ENCODE measurements around the gene GAGE12C. TPM values are rescaled to one million over a fixed set of nuclear protein-coding genes. Genes with fewer than 3 reads are reported as not detected.

Gene GAGE12C, protein sequence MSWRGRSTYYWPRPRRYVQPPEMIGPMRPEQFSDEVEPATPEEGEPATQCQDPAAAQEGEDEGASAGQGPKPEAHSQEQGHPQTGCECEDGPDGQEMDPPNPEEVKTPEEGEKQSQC
- not detected in 2 replicates for total RNA-seq

DNA sequence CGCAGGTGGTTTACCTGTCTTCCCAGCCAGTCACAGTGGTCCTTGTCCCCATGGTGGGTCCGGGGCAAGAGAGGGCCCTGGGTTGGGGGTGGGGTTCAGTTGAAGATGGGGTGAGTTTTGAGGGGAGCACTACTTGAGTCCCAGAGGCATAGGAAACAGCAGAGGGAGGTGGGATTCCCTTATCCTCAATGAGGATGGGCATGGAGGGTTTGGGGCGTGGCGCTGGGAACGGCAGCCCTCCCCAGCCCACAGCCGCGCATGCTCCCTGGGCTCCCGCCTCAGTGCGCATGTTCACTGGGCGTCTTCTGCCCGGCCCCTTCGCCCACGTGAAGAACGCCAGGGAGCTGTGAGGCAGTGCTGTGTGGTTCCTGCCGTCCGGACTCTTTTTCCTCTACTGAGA, at the start of gene GAGE12C:
TSS of gene GAGE12C (plus strand) at position 301 of the 400 bp plus-strand sequence. CDS start 1,155 bp downstream, outside the sequence.

DNA sequence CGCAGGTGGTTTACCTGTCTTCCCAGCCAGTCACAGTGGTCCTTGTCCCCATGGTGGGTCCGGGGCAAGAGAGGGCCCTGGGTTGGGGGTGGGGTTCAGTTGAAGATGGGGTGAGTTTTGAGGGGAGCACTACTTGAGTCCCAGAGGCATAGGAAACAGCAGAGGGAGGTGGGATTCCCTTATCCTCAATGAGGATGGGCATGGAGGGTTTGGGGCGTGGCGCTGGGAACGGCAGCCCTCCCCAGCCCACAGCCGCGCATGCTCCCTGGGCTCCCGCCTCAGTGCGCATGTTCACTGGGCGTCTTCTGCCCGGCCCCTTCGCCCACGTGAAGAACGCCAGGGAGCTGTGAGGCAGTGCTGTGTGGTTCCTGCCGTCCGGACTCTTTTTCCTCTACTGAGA, 9.5 kb downstream of the GAGE12C start, which contains the start of gene GAGE12D:
TSS of gene GAGE12D (plus strand) at position 301 of the 400 bp plus-strand sequence. CDS start 1,155 bp downstream, outside the sequence.

DNA sequence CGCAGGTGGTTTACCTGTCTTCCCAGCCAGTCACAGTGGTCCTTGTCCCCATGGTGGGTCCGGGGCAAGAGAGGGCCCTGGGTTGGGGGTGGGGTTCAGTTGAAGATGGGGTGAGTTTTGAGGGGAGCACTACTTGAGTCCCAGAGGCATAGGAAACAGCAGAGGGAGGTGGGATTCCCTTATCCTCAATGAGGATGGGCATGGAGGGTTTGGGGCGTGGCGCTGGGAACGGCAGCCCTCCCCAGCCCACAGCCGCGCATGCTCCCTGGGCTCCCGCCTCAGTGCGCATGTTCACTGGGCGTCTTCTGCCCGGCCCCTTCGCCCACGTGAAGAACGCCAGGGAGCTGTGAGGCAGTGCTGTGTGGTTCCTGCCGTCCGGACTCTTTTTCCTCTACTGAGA, 19.0 kb downstream of the GAGE12C start, which contains the start of gene GAGE12E:
TSS of gene GAGE12E (plus strand) at position 301 of the 400 bp plus-strand sequence. CDS start 1,155 bp downstream, outside the sequence.

DNA sequence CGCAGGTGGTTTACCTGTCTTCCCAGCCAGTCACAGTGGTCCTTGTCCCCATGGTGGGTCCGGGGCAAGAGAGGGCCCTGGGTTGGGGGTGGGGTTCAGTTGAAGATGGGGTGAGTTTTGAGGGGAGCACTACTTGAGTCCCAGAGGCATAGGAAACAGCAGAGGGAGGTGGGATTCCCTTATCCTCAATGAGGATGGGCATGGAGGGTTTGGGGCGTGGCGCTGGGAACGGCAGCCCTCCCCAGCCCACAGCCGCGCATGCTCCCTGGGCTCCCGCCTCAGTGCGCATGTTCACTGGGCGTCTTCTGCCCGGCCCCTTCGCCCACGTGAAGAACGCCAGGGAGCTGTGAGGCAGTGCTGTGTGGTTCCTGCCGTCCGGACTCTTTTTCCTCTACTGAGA, 28.6 kb downstream of the GAGE12C start, which contains the start of gene GAGE12F:
TSS of gene GAGE12F (plus strand) at position 301 of the 400 bp plus-strand sequence. CDS start 1,155 bp downstream, outside the sequence.

DNA sequence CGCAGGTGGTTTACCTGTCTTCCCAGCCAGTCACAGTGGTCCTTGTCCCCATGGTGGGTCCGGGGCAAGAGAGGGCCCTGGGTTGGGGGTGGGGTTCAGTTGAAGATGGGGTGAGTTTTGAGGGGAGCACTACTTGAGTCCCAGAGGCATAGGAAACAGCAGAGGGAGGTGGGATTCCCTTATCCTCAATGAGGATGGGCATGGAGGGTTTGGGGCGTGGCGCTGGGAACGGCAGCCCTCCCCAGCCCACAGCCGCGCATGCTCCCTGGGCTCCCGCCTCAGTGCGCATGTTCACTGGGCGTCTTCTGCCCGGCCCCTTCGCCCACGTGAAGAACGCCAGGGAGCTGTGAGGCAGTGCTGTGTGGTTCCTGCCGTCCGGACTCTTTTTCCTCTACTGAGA, 38.1 kb downstream of the GAGE12C start, which contains the start of gene GAGE12G:
TSS of gene GAGE12G (plus strand) at position 301 of the 400 bp plus-strand sequence. CDS start 1,155 bp downstream, outside the sequence.

DNA sequence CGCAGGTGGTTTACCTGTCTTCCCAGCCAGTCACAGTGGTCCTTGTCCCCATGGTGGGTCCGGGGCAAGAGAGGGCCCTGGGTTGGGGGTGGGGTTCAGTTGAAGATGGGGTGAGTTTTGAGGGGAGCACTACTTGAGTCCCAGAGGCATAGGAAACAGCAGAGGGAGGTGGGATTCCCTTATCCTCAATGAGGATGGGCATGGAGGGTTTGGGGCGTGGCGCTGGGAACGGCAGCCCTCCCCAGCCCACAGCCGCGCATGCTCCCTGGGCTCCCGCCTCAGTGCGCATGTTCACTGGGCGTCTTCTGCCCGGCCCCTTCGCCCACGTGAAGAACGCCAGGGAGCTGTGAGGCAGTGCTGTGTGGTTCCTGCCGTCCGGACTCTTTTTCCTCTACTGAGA, 47.7 kb downstream of the GAGE12C start, which contains the start of gene GAGE12H:
TSS of gene GAGE12H (plus strand) at position 301 of the 400 bp plus-strand sequence. CDS start 1,155 bp downstream, outside the sequence.

Other genes with a start within 250 kb of the GAGE12C start
- not detected in 2 replicates for gene GAGE10, start 228.5 kb upstream of the GAGE12C start, total RNA-seq
- not detected in 2 replicates for gene GAGE12J, start 210.1 kb upstream of the GAGE12C start, total RNA-seq
- not detected in 2 replicates for gene GAGE13, start 200.6 kb upstream of the GAGE12C start, total RNA-seq
- not detected in 2 replicates for gene GAGE12D, start 9.6 kb downstream of the GAGE12C start, total RNA-seq
- not detected in 2 replicates for gene GAGE12E, start 19.1 kb downstream of the GAGE12C start, total RNA-seq
- not detected in 2 replicates for gene GAGE12F, start 28.7 kb downstream of the GAGE12C start, total RNA-seq
- gene GAGE12G, start 38.2 kb downstream of the GAGE12C start, total RNA-seq: not detected in 2 replicates
- gene GAGE12H, start 47.8 kb downstream of the GAGE12C start, total RNA-seq: not detected in 2 replicates
- gene GAGE2A, start 57.3 kb downstream of the GAGE12C start, total RNA-seq: not detected in 2 replicates
- gene GAGE1, start 66.8 kb downstream of the GAGE12C start, total RNA-seq: not detected in 2 replicates
- not detected in 2 replicates for gene PAGE1, start 163.8 kb downstream of the GAGE12C start, total RNA-seq

Data from cardiac ventricle fibroblast (primary cell).